GM19023 (cell line): ENCODE data around the gene DCLRE1A.
"Not testable (repeated sequence)": the region's sequence is repeated elsewhere in the genome, so short reads cannot be mapped to it uniquely, and the experiment has no call there.

Experiments
- ATAC-seq: cut with Tn5 transposase; IDR thresholded peaks from one replicate; pipeline ENCODE4 v1.9.1; 2021; ENCODE audit warnings: mild to moderate bottlenecking, moderate library complexity; ENCODE audit not compliant: unreplicated experiment

Gene DCLRE1A

GRCh38 chr10:113858541-113858940 is 4.7 kb upstream of the DCLRE1A start:
- ATAC-seq, result no peak

DNA sequence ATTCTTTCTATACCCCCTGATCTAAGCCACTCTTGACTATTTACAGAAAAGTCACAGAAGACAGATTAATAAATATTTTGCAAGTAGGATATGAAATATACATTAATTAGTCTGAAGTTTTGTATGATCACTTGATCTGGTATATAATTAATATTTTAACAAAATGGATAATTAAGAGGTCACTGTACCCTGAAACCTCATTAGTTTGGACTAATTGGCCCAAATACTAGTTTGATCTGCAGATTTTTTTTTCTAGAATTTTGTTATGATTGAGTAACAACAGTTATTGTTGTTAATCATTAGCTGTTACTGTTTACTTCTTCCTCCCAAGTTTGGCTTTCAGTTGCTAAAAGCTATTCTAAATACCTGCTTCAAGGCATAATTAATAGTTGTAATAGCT is 3.3 kb upstream of the DCLRE1A start:
- no peak for ATAC-seq

DNA sequence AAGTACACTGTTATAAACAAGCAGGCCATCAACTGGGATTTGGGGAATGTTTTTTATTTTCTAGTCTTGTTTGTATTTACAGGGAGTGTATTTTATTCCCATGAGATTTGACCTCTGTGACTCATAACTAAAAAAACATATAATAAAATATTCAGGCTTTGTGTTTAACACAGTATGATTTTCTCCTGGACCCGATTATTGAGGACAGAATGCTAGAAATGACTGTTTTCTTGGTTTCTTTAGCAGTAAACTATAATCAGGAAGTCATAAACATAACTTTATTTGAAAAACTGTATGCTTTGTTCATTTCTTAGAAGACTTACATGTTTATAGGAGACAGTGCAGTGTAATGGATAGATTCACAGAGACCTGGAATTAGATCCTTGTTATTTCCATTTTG is 2.7 kb upstream of the DCLRE1A start:
- ATAC-seq, result no peak

- ATAC-seq, result peak; percentile 48
These were observed 1.1 kb upstream of the DCLRE1A start for GRCh38 chr10:113854761-113855588.

- ATAC-seq, result no peak
These were observed 287 bp downstream of the DCLRE1A start for GRCh38 chr10:113853578-113854012.

DNA sequence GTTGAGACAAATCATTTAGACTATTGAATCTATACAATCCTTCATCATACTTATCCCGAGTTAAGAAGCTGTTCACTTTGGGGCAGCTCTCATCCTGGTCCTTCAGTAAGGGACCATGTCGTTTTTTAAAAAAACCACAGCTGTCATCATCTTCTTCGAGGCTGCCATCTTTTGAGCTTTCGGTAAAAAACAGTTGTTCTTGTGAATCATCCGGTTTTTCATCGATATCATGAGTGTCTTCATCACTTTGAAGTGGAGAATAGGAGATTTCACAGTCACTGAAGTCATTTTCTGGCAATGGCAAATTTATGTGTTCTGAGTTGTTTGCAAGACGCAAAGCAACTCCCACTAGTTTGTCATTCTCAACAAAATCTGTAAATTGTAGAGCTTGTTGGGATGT is 3.9 kb downstream of the DCLRE1A start:
- no peak for ATAC-seq

GRCh38 chr10:113849140-113849803 is 4.6 kb downstream of the DCLRE1A start:
- ATAC-seq, result no peak

GRCh38 chr10:113846036-113846435 is 7.8 kb downstream of the DCLRE1A start:
- no peak for ATAC-seq

- no peak for ATAC-seq
These were observed 9.9 kb downstream of the DCLRE1A start for GRCh38 chr10:113843972-113844485.

DNA sequence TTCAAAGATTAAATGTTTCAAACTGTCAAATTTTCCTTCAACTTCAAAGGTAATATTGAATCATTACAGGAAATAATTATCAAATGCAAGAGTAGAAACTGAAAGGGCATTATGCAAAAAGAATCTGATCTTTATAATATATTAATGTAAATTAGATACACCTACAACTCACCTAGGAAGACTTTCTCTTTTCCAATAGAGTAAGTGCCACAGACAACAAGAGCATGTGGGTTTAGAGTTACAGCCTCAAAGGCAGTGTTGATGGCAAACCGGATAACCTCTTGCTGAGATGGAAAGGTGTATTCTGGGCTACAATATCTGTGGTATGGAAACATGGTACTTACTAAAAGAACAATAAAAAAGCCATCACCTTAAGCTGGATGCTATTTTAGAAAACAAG is 11.7 kb downstream of the DCLRE1A start:
- no peak for ATAC-seq

- ATAC-seq, result not testable (repeated sequence)
These were observed 25.3 kb downstream of the DCLRE1A start for GRCh38 chr10:113828567-113828966.

- no peak for ATAC-seq
These were observed 28.1 kb downstream of the DCLRE1A start for GRCh38 chr10:113825791-113826190.

DNA sequence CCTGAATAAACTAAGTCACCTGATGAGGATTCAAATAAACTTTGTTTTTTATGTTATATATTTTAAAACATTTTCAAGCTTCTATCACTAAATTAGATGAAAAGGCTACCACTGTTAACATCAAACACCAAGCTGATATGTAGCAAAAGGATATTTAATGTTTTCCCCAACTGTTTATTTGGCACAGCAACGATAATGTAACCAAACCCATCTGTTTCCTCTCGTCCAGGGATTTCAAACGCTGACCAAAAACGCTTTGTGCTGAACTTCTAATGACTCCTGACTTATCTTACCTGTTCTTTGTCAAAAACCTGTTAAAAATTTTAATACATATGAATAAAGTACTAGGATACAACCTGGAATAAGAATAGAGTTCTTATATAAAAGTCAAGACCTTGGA is 30.5 kb downstream of the DCLRE1A start:
- no peak for ATAC-seq

DNA sequence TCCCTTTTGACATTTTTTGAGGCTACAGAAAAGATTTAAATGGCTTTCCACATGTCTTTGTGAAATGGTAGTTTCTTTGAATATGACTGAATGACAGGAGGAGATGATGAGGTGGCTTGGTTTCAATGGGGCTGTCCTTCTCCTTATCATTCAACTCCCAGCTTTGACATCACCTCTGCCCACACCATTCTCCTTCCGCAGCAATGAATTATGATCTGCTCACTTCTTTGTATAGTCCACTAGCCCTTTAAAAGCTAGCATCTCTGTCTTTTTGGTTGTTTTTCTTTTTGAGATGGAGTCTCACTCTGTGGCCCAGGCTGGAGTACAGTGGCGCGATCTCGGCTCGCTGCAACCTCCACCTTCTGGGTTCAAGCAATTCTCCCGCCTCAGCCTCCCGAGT is 31.7 kb downstream of the DCLRE1A start:
- ATAC-seq, result no peak

DNA sequence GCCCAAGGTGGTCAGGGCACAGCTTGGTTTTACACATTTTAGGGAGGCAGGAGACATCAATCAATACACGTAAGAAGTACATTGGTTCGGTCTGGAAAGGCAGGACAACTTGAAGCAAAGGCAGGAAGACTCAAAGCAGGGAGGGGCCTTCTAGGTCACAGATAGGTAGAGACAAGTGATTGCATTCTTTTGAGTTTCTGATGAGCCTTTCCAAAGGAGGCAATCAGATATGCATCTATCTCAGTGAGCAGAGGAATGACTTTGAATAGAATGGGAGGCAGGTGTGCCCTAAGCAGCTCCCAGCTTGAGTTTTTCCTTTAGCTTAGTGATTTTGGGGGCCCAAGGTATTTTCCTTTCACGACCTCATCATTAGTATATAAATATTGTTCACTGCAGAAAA is 32.6 kb downstream of the DCLRE1A start:
- ATAC-seq, result not testable (repeated sequence)

DNA sequence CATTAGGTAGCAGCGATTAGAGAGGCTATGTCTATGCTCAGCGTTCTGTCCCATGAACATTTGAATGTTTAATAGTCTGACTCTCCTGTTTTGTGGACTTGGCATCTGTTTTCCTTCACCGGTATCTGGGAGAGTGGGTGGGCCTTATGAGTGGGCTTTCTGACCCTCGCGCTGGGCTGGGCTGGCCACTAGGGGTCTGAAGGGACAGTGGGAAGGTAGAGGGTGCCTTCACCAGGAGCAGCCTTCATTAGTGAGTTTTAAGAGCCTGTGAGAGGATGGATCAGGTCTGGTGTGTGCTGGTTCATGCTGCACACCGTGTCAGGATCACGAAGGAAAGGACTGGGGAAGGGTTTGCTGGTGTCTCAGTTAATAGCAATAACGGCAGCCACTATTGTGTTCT is 33.4 kb downstream of the DCLRE1A start:
- ATAC-seq, result no peak

DNA sequence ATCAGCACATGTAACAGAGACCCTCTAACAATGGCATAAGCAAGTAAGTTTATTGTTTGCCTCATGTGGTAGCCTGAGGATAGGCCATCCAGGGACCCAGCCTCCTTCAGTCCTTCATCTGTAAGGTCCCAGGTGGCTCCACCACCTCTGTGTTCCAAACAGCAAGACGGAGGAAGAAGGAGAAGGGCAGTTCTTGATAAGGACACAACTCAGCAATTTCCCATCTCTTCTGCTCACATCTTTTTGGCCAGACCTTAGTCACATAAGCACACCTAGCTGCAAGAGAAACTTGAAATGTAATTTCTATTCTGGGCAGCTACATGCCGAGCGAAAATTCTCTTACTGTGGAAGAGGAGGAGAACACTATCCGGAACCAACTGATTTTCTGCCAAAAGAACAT is 33.9 kb downstream of the DCLRE1A start:
- no peak for ATAC-seq

- not testable (repeated sequence) for ATAC-seq
These were observed 39.2 kb downstream of the DCLRE1A start for GRCh38 chr10:113814700-113815099.

DNA sequence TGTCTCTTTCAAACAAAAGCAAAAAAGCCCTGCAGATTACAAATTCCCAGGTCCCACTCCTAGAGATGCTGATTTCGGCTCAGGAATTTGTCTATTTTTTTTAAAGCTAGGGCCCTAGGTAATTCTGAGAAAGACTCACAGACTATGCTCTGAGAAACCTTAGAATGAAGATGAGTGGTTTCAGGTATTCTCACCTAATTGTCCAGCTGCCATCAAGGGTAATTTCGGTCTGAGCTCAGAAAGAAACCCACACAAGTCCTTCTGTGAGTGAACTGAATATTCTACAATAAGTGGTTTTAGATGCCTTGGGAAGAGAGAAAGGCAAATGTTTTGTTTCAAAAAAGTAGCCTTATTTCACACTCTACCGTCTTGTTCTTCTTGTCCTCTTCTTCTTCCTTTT is 45.7 kb downstream of the DCLRE1A start:
- no peak for ATAC-seq

DNA sequence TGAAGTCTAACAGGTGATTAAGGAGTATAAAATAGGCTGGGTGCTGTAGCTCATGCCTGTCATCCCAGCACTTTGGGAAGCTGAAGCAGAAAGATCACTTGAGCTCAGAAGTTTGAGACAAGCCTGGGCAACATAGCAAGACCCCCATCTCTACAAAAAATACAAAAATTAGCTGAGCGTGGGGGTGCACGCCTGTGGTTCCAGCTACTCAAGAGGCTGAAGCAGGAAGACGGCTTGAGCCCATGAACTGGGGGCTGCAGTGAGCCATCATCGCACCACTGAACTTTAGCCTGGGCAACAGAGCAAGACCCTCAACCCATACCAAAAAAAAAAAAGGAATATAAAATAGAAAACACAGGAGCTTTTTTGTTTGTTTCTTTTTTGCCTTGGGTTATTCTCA is 47.4 kb downstream of the DCLRE1A start:
- ATAC-seq, result no peak

DNA sequence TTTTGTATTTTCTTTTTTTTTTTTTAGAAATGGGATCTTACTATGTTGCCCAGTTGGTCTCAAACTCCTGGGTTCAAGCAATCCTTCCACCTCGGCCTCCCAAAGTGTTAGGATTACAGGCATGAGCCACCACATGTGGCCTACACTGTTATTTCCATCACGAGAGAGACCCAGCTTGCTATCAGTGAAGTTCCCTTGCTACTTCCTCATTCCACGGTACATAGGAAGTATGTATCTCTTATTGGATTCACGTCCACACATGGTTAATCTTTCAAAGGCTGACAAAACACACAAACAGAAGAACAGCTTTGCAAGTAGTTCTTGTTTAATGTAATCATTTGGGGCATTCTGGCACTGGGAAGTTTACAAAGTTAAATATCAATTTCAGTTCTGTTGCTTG is 50.9 kb downstream of the DCLRE1A start:
- no peak for ATAC-seq

DNA sequence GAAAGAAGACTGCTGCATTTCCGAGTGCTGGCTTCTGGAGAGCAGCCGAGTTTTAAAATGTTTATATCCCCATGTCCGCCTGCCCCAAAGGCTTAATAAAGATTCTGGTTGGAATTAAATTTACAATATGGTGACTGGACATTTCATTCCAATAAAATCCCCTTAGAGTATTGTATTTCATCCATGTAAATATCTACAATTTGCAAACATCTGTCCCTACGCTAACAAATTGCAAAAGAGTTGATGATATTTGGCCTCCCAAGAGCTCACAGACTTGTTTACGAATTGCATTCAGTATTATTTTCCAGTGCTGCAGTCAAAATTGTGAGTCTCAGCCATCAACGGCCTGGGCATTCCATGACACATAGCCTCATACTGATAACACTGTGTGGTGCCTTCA is 52.3 kb downstream of the DCLRE1A start:
- no peak for ATAC-seq
